Vein endothelial cell (primary cell): ENCODE data around the gene JMJD8. TPM values are rescaled to one million over a fixed set of nuclear protein-coding genes. Genes with fewer than 3 reads are reported as not detected.

Source experiments
- total RNA-seq: library from RNA; depleted of rRNA; stranded (reverse); fragments of >200 nt; gene quantifications from 2 replicates; pipeline ENCODE4 v1.2.3, GENCODE V29; 2012

The JMJD8 gene
- 39.8 and 63.7 TPM in 2 replicates for total RNA-seq

DNA sequence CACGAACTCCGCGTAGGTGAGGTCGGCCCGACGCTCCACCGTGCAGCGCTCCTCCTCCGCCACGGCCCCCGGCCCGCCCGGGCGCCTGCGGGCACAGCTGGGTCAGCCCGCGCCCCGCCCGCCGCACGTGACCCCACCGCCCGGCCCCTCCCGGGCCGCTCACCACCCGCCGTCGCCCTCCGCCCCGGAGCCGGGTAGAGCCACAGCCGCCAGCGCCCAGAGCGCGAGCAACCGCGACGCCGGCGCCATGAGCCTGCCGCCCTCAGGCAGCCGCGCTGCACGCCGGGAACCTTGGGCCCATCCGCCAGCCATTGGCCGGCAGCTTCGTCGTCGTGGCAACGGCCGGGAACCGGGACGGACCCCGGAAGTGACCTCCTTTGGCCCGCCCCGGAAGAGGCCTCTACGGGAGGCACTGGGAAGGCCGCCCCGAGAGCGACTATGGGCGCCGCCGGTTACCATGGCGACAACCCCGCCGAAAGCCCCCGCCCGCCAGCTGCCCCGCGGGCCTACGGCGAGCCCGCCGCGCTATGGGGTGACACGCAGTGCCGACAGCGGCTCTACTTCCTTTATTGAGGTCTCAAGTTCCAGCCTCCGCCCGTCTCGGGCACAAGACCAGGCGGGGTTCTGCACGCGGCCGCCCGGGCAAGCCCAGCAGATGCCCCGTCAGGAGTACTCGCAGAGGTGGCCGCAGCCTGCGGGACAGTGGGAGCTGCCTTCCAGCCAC lies at the start of gene JMJD8:
Gene JMJD8, minus strand, starts transcription at position 264 of the 724 bp plus-strand sequence. Its CDS starts 15 bp downstream, at position 249.

GRCh38 chr16:726438-727290 lies 42.5 kb upstream of the JMJD8 start, which contains the start of the genes CCDC78 and HAGHL:
TSS of gene CCDC78 (minus strand) at chr16:726443. CDS start at chr16:726367, 76 bp downstream.
TSS of gene HAGHL (plus strand) at chr16:727106. CDS start at chr16:727510, 404 bp downstream.

GRCh38 chr16:720990-721764 lies 37.0 kb upstream of the JMJD8 start, which contains the start of gene ANTKMT:
TSS of gene ANTKMT (plus strand) at chr16:721146. CDS start at chr16:721275, 129 bp downstream.

GRCh38 chr16:714558-715476 lies 30.7 kb upstream of the JMJD8 start, which contains the start of gene METRN:
TSS of gene METRN (plus strand) at chr16:715118. CDS start at chr16:715290, 172 bp downstream.

DNA sequence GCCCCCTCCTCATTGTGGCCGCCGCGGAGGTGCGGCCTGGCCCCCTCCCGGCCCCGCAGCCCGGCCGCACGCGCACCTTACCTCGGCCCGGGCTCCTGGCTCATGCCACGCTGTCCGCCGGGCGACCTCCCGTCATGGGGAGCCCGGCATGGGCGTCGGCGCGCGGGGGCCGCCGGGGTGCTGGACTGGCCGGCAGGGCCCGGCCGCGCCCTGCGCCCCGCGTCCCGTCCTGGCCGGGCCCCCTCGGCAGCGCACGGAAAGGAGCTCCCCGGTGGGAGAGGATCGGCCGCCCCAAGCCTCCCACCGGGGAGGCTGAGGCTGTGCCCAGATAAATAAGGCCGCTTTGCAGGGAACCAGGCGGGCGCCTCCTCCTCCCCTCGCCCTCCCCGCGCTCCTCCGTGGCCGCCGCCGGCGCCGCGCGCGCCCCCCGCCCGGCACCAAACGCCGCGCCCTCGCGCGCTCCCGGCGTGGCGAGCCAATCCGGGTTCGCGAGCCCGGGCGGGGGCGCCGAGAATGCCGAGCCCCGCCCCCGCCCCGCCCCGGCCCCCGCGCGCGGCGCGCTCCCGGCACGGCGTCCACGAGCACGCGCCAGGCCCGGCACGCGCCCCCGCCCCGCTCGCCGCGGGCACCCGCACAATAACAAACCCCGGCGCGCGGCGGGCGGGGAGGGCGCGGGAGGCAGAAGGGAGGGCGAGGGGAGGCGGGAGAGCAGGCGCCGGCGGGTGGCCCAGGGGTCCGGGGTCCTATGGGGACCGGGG lies 21.5 kb upstream of the JMJD8 start, which contains the start of gene FBXL16:
Gene FBXL16, minus strand, starts transcription at position 371 of the 758 bp plus-strand sequence. CDS start 8,396 bp downstream, outside the sequence.

DNA sequence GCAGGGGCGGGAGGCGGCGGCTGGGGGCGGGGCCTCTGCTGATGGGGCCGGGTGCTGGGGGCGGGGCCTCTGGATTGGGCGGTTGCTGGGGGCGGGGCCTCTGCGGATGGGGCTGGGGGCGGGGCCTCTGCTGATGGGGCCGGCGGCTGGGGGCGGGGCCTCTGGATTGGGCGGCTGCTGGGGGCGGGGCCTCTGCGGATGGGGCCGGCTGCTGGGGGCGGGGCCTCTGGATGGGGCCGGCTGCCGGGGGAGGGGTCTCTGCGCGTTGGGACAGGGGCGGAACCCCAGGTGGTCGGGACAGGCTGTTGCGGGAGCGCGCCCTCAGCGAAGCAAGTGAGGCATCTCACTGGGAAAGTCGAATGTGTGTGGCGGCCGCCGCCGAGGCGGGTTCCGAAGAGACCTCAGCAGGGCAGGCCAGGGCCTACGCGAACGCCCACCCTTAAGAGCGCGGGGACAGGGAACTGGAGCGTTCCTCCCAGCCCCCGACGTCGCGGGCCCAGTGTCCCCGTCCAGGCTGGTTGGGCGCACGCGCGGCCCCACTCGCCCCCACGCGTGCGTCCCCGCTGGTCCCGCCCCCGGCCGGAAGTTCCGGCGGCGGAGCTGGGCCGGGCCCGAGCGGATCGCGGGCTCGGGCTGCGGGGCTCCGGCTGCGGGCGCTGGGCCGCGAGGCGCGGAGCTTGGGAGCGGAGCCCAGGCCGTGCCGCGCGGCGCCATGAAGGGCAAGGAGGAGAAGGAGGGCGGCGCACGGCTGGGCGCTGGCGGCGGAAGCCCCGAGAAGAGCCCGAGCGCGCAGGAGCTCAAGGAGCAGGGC lies 4.1 kb downstream of the JMJD8 start, which contains the start of gene STUB1:
Gene STUB1, plus strand, starts transcription at position 597 of the 811 bp plus-strand sequence. Its CDS starts 116 bp downstream, at position 713.

GRCh38 chr16:674968-675883 lies 8.9 kb downstream of the JMJD8 start, which contains the start of gene RHBDL1:
TSS of gene RHBDL1 (plus strand) at chr16:675671. CDS start at chr16:675791, 120 bp downstream.

GRCh38 chr16:667780-668518 lies 16.2 kb downstream of the JMJD8 start, which contains the start of gene RHOT2:
TSS of gene RHOT2 (plus strand) at chr16:668132. CDS start at chr16:668200, 68 bp downstream.

DNA sequence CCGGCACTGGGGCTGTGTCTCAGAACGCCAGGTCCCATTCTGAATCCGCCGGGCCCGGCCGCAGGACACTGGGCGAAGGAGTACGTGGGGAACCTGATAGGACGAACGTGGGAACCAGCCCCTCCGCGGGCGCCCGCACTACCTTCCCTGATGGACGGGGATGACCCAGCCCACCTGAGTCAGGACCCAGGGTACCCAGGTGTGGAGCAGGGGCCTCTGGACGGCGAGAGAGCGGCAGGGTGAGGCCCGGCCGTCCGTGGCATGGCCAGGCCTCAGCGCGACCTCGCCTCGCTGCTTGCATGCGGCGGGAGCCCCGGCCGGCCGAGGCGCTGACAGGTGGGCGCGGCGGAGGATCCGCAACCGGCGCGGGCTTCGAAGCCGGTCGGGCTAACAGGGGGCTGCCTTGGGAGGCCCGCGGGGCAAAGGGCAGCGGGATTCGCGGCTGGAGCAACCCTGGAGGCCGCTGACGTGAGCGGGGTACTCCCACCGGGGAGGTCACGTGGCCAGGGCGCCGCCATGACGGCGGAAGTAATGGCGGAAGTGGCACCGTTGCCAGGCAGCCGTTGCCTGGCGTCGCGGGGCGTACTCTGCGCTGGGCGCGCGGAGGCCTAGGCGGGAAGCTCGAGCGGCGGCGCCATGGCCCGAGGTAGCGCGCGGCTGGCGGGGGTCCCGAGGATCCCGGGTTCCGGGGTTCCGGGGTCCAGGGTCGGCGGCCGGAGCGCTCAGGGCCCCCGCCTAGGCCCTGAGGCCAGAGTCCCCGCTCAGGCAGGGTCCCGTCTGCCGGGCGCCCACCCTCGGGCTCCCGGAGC lies 35.1 kb downstream of the JMJD8 start, which contains the start of gene WDR90:
Gene WDR90, plus strand, starts transcription at position 585 of the 809 bp plus-strand sequence. Its CDS starts 52 bp downstream, at position 637.

GRCh38 chr16:641326-642188 lies 42.6 kb downstream of the JMJD8 start, which contains the start of gene MCRIP2:
TSS of gene MCRIP2 (plus strand) at chr16:641828. CDS start at chr16:641992, 164 bp downstream.

GRCh38 chr16:636206-637080 lies 47.7 kb downstream of the JMJD8 start, which contains the start of gene METTL26:
TSS of gene METTL26 (minus strand) at chr16:636305. CDS start at chr16:636290, 15 bp downstream.

